ENCODE measurements around the gene PTPRT. TPM values are rescaled to one million over a fixed set of nuclear protein-coding genes. Genes with fewer than 3 reads are reported as not detected.

The PTPRT gene
- total RNA-seq, 1 experiment from 2014 or later = 0.13 TPM

- Histone ChIP-seq H3K27me3 (ENCODE audit: insufficient read depth, low read length) (no peaks in the 10 kb centered on the region), H4K91ac (ENCODE audit: insufficient read length, low read depth, low read length) (no peak overlapping the region), H3K23me2 (ENCODE audit: insufficient read length, low read depth, low read length, poor library complexity, severe bottlenecking) (no peaks in the 10 kb centered on the region), H3K9ac (ENCODE audit: extremely low read depth, insufficient read length, low read length) (no peak overlapping the region), H2BK120ac (ENCODE audit: low read depth, low read length, poor library complexity, severe bottlenecking) (no peak overlapping the region), H4K5ac (ENCODE audit: insufficient read length, low read depth, low read length) (no peak overlapping the region), H2BK5ac (ENCODE audit: insufficient read length, low read length) (no peak overlapping the region), H2AFZ (ENCODE audit: low read length) (no peak overlapping the region), H3K4me2 (ENCODE audit: insufficient read depth, insufficient read length, low read length) (no peak overlapping the region), H3K23ac (ENCODE audit: insufficient read length, low read depth, low read length) (no peak overlapping the region), H3T11ph (ENCODE audit: low read length) (no peak overlapping the region), H2BK12ac (ENCODE audit: insufficient read length, low read depth, low read length) (no peak overlapping the region), H3K4ac (ENCODE audit: low read depth, low read length) (no peak overlapping the region), H2AK5ac (ENCODE audit: insufficient read length, low read length) (no peak overlapping the region), H4K8ac (replicated peaks; ENCODE audit: insufficient read length, low read depth, low read length) (no peak overlapping the region), H3K79me1 (ENCODE audit: insufficient read depth, low read depth, low read length, poor library complexity, severe bottlenecking) (no peaks in the 10 kb centered on the region), H2BK15ac (ENCODE audit: low read depth, low read length) (no peak overlapping the region), H3K56ac (ENCODE audit: insufficient read length, low read depth, low read length) (no peak overlapping the region), H3K9me3 (ENCODE audit: control insufficient read depth, low read depth, low read length) (peaks cover 8% of the 10 kb centered on the region), H3K27ac (ENCODE audit: insufficient read length, low read depth, low read length) (no peak overlapping the region), H3K18ac (ENCODE audit: insufficient read length, low read depth, low read length) (no peak overlapping the region), H3K79me2 (ENCODE audit: insufficient read depth, low read length) (no peaks in the 10 kb centered on the region), H4K20me1 (ENCODE audit: control insufficient read depth, insufficient read depth, insufficient read length) (no peaks in the 10 kb centered on the region), H3K4me1 (ENCODE audit: insufficient read depth, low read length) (no peaks in the 10 kb centered on the region), H3K14ac (ENCODE audit: insufficient read depth, low read length) (no peak overlapping the region), H2BK20ac (ENCODE audit: low read depth, low read length, poor library complexity, severe bottlenecking) (no peak overlapping the region)
- no peak overlapping the region for H3K27ac Mint-ChIP-seq
- no peaks in the 10 kb centered on the region; a peak in 1 of 7 replicates for H3K36me3 Mint-ChIP-seq (ENCODE audit: insufficient read depth in 1 of 3, low read depth in 3 of 3)
- H3K4me3 Mint-ChIP-seq = no peak overlapping the region
- no CpG with 5 or more reads among the region's 10 CpGs for WGBS (ENCODE audit: extremely low coverage, insufficient read length, low lambda C conversion rate)
- no peak for DNase-seq
- no peaks in the 10 kb centered on the region; the same call in none of the 2 replicates for H3K27me3 Mint-ChIP-seq (ENCODE audit: low read depth)
- peaks cover 0 to 2% of the 10 kb centered on the region in 2 experiments; a peak in 1 of 5 replicates for H3K9me3 Mint-ChIP-seq
- TF ChIP-seq CTCF (conservative IDR thresholded peaks at IDR 0.05) = no peak
- H3K4me1 Mint-ChIP-seq = peaks cover 0 to 3% of the 10 kb centered on the region in 2 experiments; a peak in 2 of 4 replicates
Observed at GRCh38 chr20:42945234-42945994, 244.3 kb downstream of the PTPRT start.
